HG03066 (cell line): ENCODE results near the gene ERAP2.
"Not testable (repeated sequence)": the region's sequence is repeated elsewhere in the genome, so short reads cannot be mapped to it uniquely, and the experiment has no call there.

ENCODE experiments used
- ATAC-seq: cut with Tn5 transposase; IDR thresholded peaks from one replicate; pipeline ENCODE4 v1.9.1; 2021; ENCODE audit warnings: low read depth; ENCODE audit not compliant: unreplicated experiment

ERAP2 gene

DNA sequence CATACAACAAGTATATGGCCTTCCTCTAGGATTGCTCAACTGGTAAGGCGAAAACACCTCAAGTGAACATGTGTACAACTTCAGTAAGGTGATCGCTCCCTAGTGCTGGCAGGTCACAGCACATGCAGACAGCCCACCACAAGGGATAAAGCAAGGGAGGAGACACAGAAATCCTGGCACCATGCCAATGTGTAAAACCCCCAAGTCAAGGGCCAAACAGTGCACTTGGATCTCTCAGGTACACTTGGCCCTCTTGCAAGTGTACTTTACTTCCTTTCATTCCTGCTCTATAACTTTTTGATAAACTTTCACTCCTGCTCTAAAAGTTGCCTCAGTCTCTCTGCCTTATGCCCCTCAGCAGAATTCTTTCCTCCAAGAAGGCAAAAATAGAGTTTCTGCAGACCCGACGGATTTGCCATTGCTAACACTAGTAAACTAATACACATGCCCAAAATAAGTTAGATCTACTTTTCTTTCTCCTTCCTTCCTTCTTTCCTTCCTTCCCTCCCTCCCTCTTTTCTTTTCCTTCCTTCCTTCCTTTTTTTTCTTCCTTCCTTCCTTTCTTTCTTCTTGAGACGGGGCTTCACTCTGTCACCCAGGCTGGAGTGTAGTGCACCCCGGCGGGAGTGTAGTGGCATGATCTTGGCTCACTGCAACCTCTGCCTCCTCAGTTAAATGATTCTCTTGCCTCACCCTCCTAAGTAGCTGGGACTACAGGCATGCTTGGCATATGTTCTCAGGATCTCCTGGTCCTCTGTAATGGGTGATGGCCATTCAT, 52.8 kb downstream of the ERAP2 start:
- no peak for ATAC-seq

DNA sequence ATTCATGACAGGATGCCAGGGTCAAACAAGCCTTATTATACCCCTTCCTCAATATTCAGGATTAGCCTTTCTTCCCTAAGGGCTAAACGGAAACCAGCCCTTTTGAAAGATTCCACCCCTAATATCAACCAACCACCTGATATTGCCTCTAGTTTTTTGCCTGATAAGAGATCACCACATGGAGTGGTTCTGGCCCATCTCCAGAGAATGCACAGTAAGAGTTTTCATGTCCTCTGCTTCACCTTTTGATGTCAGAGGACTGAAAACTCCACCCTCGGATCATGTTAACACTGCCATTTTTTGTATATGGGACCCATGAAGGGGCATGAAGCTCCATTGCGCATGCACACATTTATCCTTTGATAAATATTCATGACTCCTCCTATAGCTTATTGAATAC, 53.8 kb downstream of the ERAP2 start:
- ATAC-seq, result no peak

DNA sequence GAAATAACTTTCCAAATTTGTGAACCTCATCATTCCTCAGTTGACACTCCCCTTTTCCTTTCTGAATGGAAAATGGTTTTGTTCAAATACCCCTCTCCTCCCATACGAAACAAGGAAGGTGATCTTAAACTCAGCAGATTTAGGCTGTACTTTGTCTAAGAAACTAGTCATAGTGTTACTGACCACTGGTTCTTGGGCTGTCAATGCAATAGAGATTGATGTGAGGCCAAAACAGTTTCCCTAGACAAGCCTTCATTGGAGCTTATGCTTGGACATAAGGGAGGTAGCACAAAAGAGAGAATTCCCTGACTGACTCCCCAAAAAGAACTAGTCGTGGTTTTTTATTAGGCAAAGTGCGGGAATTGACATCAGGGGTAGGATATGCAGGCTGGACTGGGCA, 54.3 kb downstream of the ERAP2 start:
- ATAC-seq, result no peak

DNA sequence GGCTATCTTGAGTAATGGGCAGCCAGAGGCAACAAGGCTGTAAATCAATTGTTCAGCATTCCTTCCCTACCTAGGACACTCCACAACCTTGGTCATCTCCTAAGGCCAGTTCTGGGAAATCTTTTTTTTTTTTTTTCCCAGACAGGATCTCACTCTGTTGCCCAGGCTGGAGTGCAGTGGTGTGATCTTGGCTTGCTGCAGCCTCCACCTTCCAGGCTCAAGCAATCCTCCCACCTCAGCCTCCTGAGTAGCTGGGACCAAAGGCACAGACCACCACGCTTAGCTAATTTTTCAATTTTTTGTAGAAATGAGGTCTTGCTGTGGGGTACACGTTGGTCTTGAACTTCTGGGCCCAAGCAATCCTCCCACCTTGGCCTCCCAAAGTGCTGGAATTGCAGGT, 54.7 kb downstream of the ERAP2 start:
- ATAC-seq, result not testable (repeated sequence)

DNA sequence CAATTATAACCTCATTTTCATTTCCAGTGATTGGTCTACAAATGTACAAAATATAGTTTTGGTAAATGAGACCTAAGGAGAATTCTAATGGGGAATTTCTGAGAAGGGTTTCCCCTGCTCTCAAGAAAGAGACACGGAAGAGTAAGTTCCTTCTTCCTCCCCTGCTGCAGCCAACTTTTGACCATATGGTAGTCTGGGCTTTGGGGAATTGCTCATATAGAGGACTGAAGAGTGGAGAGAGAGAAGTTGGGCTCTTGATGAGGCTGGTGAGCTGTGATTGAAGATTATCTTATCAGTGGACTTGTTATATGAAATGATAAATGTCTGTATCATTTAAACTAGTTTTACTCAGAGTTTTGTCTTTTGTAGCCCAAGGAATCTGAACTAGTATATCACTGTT, 55.3 kb downstream of the ERAP2 start:
- ATAC-seq, result no peak

DNA sequence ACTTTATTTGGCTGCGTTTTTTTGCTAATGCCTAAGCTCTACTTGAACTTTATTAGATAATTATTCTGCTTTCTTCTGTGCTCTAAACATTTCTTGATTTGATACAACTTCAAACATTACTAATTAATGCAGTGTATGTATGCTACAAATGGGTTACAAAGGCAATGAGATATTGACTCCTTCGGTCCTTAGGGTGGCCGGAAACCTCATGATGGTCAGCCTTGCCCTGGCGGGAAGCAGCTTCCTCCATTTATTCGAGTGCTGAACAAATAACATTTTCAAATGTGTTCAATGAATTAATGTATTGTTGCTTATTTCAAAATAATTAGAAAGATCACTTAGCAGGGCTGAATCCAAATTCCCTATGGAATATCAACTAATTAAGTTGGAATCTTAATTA, 55.7 kb downstream of the ERAP2 start:
- ATAC-seq, result no peak

DNA sequence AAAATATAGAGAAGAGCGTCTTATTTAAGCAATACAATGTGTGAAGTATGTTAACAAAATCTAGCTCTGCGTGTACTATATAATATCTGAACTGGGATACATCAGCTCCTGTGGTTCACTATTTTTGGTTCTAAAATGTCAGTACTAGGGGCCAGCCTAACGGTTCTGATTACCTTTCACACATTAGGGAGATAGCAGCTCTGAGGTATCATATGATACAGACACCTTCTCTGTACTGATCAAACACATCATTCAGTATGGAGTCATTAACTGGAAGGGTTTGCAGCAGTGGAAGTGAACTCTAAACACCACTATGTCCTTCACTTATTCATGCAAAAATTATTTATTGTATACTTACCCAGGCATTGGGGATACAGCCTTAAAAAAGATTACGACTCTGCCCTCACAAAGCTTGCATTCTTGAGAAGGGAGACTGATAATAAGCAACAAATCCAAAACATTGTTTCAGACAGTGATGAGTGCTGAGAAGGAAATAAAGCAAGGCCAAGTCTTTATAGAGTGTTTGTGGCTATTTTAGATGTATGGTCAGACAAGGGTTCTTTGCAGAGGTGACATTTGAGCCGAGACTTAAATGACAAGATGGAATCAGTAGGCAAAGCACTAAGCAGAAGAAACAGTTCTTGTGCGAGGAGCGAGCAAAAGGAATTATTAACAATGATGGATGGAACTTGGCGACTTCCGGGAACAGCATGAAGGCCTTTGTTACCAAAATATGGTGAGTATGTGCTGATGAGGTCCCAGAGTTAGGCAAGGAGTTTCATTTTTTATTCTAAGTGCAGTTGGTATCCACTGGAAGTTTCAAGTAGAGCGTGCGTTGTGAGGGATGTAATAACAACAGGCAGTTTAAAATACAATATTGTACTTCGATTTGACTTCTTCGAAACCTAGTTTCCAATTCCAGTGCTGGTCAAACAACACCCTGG, 57.7 kb downstream of the ERAP2 start:
- no peak for ATAC-seq

DNA sequence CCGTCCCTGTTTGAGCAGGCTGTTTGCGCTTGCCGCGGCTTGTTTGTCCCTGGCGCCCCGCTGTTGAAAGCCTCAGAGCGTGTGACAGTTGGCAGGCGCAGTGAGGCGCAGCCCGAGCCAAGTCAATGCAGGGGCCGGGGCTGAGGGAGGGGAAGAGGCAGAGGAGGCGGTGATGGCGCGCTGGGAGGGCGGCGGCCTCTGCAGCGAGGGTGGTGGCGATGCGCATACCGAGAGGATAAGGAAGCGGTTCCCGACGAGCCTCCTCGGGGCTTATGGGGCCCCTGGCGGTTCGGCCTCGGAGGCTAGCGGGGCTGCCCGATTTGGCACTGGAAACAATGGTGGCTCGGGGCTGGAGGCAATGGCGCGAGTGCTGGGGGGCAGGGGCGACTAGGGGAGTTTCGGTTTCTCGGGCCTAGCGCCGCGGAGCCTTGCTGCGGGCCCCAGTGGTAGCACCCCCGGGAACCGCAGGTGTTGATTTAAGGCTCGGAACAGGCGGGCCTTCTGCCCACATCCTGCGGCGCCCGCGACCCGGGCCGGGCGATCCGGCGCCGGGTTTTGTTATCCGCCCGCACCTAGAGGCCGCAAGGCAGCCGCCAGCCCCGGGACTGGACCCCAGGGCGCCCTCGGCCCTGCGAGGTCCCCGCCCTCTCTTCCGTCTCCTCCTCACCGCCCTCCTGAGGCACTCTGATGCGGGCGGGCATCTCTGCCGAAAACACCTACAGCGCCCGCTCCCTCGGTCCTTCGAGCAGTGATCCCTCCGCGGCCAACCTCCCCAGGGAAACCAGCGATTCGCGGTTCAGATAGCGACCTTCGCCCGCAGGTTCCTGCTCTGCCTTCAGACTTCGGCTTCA, 58.6 kb downstream of the ERAP2 start:
- ATAC-seq, result peak; percentile 60

DNA sequence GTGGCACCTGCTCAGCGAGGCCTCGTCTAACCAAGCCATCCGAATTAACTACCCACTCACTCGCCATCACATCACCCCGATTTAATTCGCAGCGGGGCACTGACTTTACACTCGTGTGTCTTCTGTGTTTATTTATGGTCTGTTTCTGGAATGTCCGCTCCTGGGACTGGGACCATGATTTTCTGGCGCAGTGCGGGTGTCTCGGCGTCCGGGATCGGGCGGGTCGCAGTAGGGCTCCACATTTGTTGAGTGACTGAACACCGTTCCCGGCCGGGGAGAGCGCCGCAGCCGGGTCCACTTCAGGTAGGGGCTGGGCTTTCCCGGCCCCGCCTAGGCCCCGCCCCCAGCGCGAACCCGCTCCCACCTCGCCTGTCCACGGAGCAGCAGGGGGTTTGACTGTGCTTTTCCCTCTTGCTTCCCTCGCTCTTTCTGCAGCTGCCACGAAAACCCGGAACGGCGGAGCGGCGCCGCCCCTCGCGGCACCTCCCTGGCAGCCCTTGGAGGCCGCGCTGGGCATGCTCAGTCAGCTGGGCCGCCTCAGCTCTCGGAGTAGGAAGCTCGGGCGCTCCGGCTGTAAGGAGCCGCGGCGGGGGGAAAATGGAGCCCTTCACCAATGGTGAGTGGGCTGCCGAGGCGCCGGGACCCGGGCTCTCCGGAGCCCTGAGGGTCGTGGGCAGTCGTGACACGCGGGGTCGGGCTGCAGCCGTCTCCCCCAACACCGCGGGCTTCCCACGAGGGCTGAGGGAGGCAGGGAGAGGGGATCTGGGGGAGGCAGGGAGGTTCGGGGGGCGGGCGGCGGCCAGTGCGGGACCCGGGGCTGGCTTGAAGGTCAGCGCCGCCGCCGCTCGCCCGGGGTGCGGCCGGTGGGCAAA, 59.5 kb downstream of the ERAP2 start, which contains the start of gene LNPEP:
Gene LNPEP (plus strand): TSS at position 522 of the 872 bp plus-strand sequence. CDS start 76 bp downstream, at position 598.
- peak; percentile 52 for ATAC-seq

DNA sequence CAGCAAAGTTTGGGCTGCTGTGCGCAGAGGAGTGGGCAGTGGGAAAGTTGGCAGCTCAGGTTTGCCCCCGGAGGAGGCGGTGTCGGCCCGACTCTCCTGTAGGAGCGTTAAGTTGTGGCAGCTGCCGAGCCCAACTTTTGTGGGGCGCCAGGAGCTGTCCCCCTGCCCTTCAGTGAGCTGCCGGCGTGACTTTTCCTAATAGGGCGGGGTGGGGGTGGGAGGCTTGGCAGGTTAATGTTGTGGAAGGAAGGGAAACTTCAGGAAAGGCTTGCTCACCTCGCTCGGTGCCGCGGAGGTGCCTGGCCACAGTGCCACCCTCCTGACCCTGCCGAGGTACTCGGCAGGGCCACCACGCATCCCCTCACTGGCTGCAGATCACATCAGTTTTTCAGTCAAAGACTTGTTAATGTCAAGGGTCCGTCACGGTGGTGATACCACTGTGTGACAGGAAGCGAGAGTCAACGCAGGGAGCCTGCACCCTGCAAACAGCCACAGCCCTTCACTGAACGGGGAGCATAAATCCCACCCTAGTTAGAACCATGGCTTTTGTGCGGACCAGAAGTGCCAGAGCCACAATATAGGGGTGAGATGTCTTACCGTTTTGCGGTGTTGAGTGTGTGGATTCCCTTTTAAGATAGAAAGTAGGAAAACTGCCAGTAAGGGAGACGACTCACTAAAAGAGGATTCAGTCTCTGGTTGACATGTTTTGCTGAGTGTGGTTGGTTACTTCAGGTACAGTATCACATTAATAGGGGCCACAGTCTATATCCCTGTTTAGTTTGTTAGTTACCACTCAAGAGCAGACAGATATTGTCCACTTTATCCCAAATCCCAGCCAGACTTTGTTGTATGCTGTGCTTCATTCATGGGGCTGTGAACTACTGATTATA, 60.4 kb downstream of the ERAP2 start:
- ATAC-seq, result peak; percentile 22

DNA sequence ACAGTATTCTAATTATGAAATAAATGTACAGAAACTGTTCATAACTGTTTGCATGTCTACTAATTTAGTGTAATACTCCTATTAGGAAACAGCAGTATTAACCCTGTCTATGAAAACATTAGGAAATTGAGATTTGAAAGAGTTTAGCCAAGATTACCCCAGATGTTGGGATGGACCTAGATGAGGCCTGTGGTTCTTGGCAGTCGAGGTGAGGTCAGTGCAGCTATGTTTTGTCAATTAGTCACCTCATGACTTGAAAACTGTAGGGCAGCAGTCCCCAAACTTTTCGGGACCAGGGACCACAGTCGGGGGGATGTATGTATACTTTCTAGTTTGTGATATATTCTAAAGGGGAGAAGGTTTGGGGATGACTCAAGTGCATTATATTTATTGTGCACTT, 64.3 kb downstream of the ERAP2 start:
- no peak for ATAC-seq

DNA sequence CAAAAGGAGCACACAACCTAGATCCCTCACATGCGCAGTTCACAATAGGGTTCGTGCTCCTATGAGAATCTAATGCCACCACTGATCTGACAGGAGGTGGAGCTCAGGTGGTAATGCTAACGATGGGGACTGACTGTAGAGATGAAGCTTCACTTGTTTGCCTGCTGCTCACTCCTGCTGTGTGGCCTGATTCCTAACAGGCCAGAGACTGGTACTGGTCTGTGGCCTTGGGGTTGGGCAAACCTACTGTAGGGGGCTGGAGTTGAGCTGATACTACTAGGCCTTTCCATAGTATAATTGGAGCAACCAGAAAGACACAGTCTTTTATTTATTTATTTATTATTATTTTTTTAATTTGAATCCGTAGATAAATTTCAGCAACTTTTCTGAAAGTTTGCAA, 64.8 kb downstream of the ERAP2 start:
- no peak for ATAC-seq

DNA sequence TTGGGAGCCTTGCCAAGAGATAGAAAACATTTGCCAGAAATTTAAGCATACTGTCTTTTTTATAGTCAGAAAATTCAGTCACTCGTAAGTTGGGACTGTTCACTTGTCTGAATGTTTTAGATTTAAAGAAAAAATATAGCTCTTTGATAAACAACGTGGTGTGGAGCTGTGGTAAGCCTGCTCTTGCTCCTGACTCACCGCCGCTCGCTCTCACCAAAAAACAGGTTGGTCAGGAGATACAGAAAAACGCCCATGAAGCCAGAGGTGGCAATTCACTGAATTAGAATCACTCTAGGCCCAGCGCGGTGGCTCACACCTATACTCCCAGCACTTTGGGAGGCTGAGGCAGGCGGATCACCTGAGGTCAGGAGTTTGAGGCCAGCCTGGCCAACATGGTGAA, 65.8 kb downstream of the ERAP2 start:
- ATAC-seq, result no peak

DNA sequence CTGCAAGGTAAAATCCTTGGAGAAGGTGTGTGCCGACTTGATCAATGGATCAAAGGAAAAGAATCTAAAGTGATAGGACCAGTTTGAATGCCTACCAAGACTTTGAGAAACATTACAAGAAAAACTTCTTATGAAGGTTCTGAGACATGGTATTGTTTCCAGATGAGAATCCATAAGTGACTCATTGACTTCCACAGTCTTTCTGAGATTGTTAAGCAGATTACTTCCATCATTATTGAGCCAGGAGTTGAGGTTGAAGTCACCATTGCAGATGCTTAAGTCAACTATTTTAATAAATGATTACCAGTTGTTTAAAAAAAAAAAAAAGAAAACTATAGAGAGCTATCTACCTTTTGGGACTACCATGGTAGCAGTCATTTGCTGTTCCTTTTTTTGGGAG, 66.6 kb downstream of the ERAP2 start:
- no peak for ATAC-seq

DNA sequence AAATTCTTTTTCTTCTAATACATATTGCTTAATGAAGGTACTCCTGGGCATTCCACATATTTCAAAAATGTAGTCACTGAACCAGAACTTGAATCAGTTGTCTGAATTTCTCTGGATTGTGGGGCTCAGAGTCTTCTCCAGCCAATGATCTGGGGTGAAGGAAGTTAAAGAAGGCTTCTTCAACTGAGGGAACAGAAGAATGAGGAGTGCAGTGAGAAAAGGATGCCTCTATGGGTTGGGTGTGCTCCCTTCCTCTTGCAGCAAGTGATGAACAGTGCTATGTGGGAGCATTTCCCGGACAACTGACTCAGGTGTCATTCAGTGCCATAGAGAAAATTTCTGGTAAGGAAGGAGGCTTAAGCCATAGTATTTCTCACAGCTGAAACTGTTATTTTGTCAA, 67.5 kb downstream of the ERAP2 start:
- ATAC-seq, result no peak

DNA sequence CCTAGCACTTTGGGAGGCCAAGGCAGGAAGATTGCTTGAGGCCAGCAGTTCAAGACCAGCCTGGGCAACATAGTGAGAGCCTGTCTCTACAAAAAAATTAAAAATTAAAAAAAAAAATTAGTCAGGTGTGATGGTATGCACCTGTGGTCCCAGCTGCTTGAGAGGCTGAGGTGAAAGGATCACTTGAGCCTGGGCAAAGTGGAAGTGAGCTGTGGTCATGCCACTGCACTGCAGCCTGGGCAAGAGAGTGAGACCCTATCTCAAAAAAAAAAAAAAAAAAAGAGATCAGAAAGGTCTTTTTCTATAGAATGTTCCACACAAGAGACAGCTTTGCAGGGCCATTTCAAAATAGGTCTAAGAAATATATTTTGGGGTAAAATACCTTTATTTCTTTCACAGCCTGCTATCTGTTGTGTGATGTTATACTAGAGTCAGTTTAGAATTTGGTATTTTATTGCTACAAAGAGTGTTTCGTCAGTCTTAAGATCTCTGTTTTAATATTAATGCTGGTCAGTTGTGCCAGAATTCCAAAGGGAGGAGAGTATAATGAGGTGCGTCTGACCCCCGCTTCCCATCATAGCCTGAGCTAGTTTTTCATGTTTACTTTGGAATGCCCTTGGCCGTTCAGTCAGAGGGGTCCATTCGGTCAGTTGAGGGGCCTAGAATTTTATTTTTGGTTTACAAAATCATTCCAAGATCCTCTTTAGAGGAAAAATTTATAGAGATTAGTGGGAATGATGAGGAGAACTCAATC, 69.0 kb downstream of the ERAP2 start:
- ATAC-seq, result no peak

DNA sequence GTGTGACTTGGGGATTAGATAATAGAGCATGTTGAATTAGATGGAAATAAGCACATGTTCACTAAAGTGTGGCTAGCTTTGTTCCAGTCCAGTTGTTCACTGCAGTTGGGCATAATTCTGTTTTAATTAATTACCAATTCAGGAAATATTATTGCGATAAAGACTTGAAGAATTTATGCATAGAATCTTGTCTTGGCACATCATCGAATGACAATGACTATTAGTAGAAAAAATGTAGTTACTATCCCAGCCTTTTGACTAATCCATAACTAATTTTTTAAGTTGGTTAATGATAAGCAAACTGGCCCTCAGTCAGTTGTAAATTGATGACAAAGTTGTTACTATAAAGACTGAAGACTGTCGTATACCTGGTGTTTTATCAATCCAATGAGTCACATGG, 70.1 kb downstream of the ERAP2 start:
- no peak for ATAC-seq

DNA sequence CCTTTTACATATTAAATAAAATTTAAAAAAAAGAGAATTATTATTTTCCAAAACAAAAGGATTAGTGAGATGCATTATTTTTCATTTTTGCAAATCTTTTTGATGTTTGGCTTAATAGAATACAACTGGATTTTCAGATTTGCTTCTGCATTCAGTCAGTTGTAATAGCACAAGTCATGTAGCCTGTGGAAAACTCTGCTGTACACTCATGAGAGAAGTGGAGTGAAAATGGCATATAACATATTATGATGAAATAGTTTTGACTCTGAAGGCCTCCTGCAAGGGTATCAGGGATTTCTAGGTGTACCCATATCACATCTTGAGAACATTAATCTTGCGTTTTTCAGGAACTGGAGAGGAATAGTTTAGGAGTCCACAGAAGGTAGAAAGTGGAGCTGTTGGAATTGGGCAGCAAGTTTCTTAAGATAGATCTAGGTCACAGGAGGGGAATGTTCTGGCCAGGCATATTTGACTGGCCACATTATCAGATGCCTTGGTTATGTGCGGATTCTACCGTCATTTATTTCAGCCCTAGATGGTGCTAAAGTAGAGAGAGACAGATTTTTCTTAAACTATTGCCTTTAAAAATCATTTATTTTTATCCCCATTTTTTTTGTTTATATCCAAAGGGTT, 75.9 kb downstream of the ERAP2 start:
- ATAC-seq, result no peak
